H9 (cell line): Measurements from ENCODE around the gene UNC80. TPM values are rescaled to one million over a fixed set of nuclear protein-coding genes. Genes with fewer than 3 reads are reported as not detected.

Experiments
- DNase-seq: peaks from one replicate; pipeline ENCODE4 v3.0.0-alpha.2; 2017
- H2AFZ ChIP-seq: one replicate; pipeline ENCODE4 v1.6.1; 2013; ENCODE audit warnings: mild to moderate bottlenecking, low read length, control low read depth, moderate library complexity
- H2AK5ac ChIP-seq: 2 replicates; pipeline ENCODE4 v1.6.1; 2013; ENCODE audit warnings: low read length, control low read depth, mixed read lengths; ENCODE audit not compliant: insufficient read length
- H2BK120ac ChIP-seq: one replicate; pipeline ENCODE4 v1.6.1; 2013; ENCODE audit warnings: low read depth, mild to moderate bottlenecking, low read length, control low read depth, inconsistent platforms; ENCODE audit not compliant: poor library complexity, severe bottlenecking
- H2BK12ac ChIP-seq: 2 replicates; pipeline ENCODE4 v1.6.1; 2013; ENCODE audit warnings: low read length, control low read depth, mixed read lengths, low read depth; ENCODE audit not compliant: insufficient read length
- H2BK15ac ChIP-seq: 2 replicates; pipeline ENCODE4 v1.6.1; 2013; ENCODE audit warnings: low read depth, low read length, control low read depth
- H2BK20ac ChIP-seq: one replicate; pipeline ENCODE4 v1.6.1; 2013; ENCODE audit warnings: low read depth, mild to moderate bottlenecking, low read length, control low read depth, inconsistent platforms; ENCODE audit not compliant: poor library complexity, severe bottlenecking
- H2BK5ac ChIP-seq: 2 replicates; pipeline ENCODE4 v1.6.1; 2013; ENCODE audit warnings: low read length, control low read depth, mixed read lengths; ENCODE audit not compliant: insufficient read length
- H3K14ac ChIP-seq: 2 replicates; pipeline ENCODE4 v1.6.1; 2013; ENCODE audit warnings: low read length, control low read depth; ENCODE audit not compliant: insufficient read depth
- H3K18ac ChIP-seq: 2 replicates; pipeline ENCODE4 v1.6.1; 2013; ENCODE audit warnings: low read depth, mild to moderate bottlenecking, mixed read lengths, low read length, control low read depth; ENCODE audit not compliant: insufficient read length
- H3K23ac ChIP-seq: 2 replicates; pipeline ENCODE4 v1.6.1; 2013; ENCODE audit warnings: low read length, control low read depth, mixed read lengths, low read depth; ENCODE audit not compliant: insufficient read length
- H3K23me2 ChIP-seq: 2 replicates; pipeline ENCODE4 v1.6.1; 2013; ENCODE audit warnings: low read depth, mild to moderate bottlenecking, mixed read lengths, low read length, control low read depth; ENCODE audit not compliant: insufficient read length, poor library complexity, severe bottlenecking
- H3K27ac ChIP-seq: 2 replicates; pipeline ENCODE4 v1.5.1; 2013; ENCODE audit warnings: low read length, control low read depth, mixed read lengths, low read depth; ENCODE audit not compliant: insufficient read length
- H3K27me3 ChIP-seq: 2 replicates; pipeline ENCODE4 v1.6.1; 2013; ENCODE audit warnings: low read length, control low read depth, inconsistent platforms; ENCODE audit not compliant: insufficient read depth
- H3K4ac ChIP-seq: 2 replicates; pipeline ENCODE4 v1.6.1; 2013; ENCODE audit warnings: low read depth, mild to moderate bottlenecking, control low read depth, inconsistent platforms, low read length, moderate library complexity
- H3K4me1 ChIP-seq: 2 replicates; pipeline ENCODE4 v1.6.1; 2013; ENCODE audit warnings: low read length, control low read depth, inconsistent platforms; ENCODE audit not compliant: insufficient read depth
- H3K4me2 ChIP-seq: 2 replicates; pipeline ENCODE4 v1.6.1; 2013; ENCODE audit warnings: low read length, control low read depth, mixed read lengths; ENCODE audit not compliant: insufficient read length, insufficient read depth
- H3K56ac ChIP-seq: 2 replicates; pipeline ENCODE4 v1.6.1; 2013; ENCODE audit warnings: low read depth, mild to moderate bottlenecking, mixed read lengths, low read length, control low read depth; ENCODE audit not compliant: insufficient read length
- H3K79me1 ChIP-seq: 2 replicates; pipeline ENCODE4 v1.6.1; 2013; ENCODE audit warnings: low read depth, mild to moderate bottlenecking, moderate library complexity, low read length, control low read depth, inconsistent platforms; ENCODE audit not compliant: insufficient read depth, poor library complexity, severe bottlenecking
- H3K79me2 ChIP-seq: 2 replicates; pipeline ENCODE4 v1.6.1; 2013; ENCODE audit warnings: low read length, control low read depth, inconsistent platforms; ENCODE audit not compliant: insufficient read depth
- H3K9ac ChIP-seq: 2 replicates; pipeline ENCODE4 v1.6.1; 2013; ENCODE audit warnings: low read length, control low read depth, mixed read lengths; ENCODE audit not compliant: insufficient read length; ENCODE audit errors: extremely low read depth
- H3K9me3 ChIP-seq: one replicate; pipeline ENCODE4 v1.6.1; 2013; ENCODE audit warnings: low read depth, low read length, inconsistent platforms; ENCODE audit not compliant: control insufficient read depth
- H3T11ph ChIP-seq: one replicate; pipeline ENCODE4 v1.6.1; 2013; ENCODE audit warnings: mild to moderate bottlenecking, low read length, control low read depth, inconsistent platforms
- H4K20me1 ChIP-seq: one replicate; pipeline ENCODE4 v1.6.1; 2013; ENCODE audit not compliant: control insufficient read depth, insufficient read length, insufficient read depth
- H4K5ac ChIP-seq: 2 replicates; pipeline ENCODE4 v1.6.1; 2013; ENCODE audit warnings: low read depth, mild to moderate bottlenecking, mixed read lengths, low read length, control low read depth; ENCODE audit not compliant: insufficient read length
- H4K8ac ChIP-seq: replicated peaks from 2 replicates; pipeline ENCODE4 v1.6.1; 2013; ENCODE audit warnings: low read length, control low read depth, mixed read lengths, low read depth; ENCODE audit not compliant: insufficient read length
- H4K91ac ChIP-seq: 2 replicates; pipeline ENCODE4 v1.6.1; 2013; ENCODE audit warnings: low read depth, mild to moderate bottlenecking, moderate library complexity, mixed read lengths, low read length, control low read depth; ENCODE audit not compliant: insufficient read length
- H3K27ac Mint-ChIP-seq, 3 experiments: 2 replicates in 2 of 3; 3 replicates in 1 of 3; pipeline ENCODE4 v1.8.0; 2020 to 2021; ENCODE audit warnings: mixed read lengths in 3 of 3, mild to moderate bottlenecking in 1 of 3, moderate library complexity in 1 of 3
- H3K27me3 Mint-ChIP-seq: 2 replicates; pipeline ENCODE4 v1.8.0; 2021; ENCODE audit warnings: low read depth, mild to moderate bottlenecking, moderate library complexity, mixed read lengths
- H3K36me3 Mint-ChIP-seq, 3 experiments: 2 replicates in 2 of 3; 3 replicates in 1 of 3; pipeline ENCODE4 v1.8.0; 2020 to 2021; ENCODE audit warnings: low read depth in 3 of 3, mixed read lengths in 3 of 3; ENCODE audit not compliant: insufficient read depth in 1 of 3
- H3K4me1 Mint-ChIP-seq, 2 experiments: 2 replicates each; pipeline ENCODE4 v1.8.0; 2020; ENCODE audit warnings: mixed read lengths in 2 of 2
- H3K4me3 Mint-ChIP-seq, 2 experiments: 2 replicates in 1 of 2; 3 replicates in 1 of 2; pipeline ENCODE4 v1.8.0; 2020 to 2021; ENCODE audit warnings: mild to moderate bottlenecking in 2 of 2, mixed read lengths in 2 of 2, moderate library complexity in 1 of 2
- H3K9me3 Mint-ChIP-seq, 2 experiments: 2 replicates in 1 of 2; 3 replicates in 1 of 2; pipeline ENCODE4 v1.8.0; 2020; ENCODE audit warnings: mild to moderate bottlenecking in 2 of 2, mixed read lengths in 2 of 2, moderate library complexity in 1 of 2
- WGBS: extraction: QIAGEN DNeasy Blood & Tissue Kit; methylation state at CpG from one replicate; pipeline ENCODE4 v1.1.7; 2013; ENCODE audit warnings: missing lambda C conversion rate, low lambda C conversion rate, mixed read lengths; ENCODE audit not compliant: insufficient read length; ENCODE audit errors: extremely low coverage; 5-methylcytosine and 5-hydroxymethylcytosine counted together
- total RNA-seq: library from RNA; stranded (reverse); gene quantifications from 2 replicates; pipeline ENCODE4 v1.2.1, GENCODE V29; 2021
- TF ChIP-seq, protein P1 (sequence below): fragments of 200-600 bp; sonication (generic); conservative IDR thresholded peaks from 3 replicates; pipeline ENCODE4 v1.8.0; 2021; ENCODE audit warnings: antibody characterized with exemption, mild to moderate bottlenecking

UNC80 gene
- total RNA-seq, 1 experiment from 2014 or later: 0.52 TPM

DNA sequence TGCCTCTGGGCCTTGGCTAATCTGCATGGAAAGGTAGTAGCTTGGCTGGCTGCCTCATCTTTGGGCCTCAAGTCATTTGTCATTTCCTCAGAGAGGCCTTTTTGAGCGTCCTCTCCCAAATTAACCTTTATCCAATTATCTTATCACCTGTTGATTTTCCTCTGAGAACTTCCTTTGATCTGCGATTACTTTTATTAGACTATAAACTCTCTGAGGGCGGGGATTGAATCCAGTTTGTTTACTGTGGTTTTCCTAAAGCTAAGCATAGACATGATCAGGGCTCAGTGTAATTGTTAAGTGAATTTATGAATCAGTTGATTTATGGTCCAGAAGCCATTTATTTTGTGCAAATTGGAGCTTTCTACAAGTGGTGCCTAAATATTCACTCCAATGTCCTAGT, 238.3 kb downstream of the UNC80 start:
- peaks cover 28% of the 10 kb centered on the region; the same call in 1 of the 2 replicates for H3K79me2 ChIP-seq
- H3K23me2 ChIP-seq: no peaks in the 10 kb centered on the region
- H3K23ac ChIP-seq: no peak overlapping the region
- Mint-ChIP-seq H3K27ac (no peak overlapping the region), H3K36me3 (peaks cover 13 to 41% (median 39%) of the 10 kb centered on the region in 3 experiments; a peak in 6 of 7 replicates), H3K27me3 (no peaks in the 10 kb centered on the region), H3K4me1 (no peaks in the 10 kb centered on the region; a peak in 1 of 4 replicates), H3K9me3 (no peaks in the 10 kb centered on the region), H3K4me3 (no peak overlapping the region)
- H3K79me1 ChIP-seq: peaks cover 5% of the 10 kb centered on the region
- H4K91ac ChIP-seq: no peak overlapping the region
- no peak overlapping the region for H3K4me2 ChIP-seq
- H3T11ph ChIP-seq: no peak overlapping the region
- H2BK12ac ChIP-seq: no peak overlapping the region
- no peak overlapping the region for H3K56ac ChIP-seq
- no peak overlapping the region for H4K8ac ChIP-seq
- H2BK5ac ChIP-seq: no peak overlapping the region
- H3K14ac ChIP-seq: no peak overlapping the region
- no CpG with 5 or more reads among the region's 3 CpGs for WGBS
- no peak overlapping the region for H2BK120ac ChIP-seq
- no peak for DNase-seq
- no peak overlapping the region for H3K27ac ChIP-seq
- no peak overlapping the region for H2BK20ac ChIP-seq
- H4K20me1 ChIP-seq: no peaks in the 10 kb centered on the region
- H3K9me3 ChIP-seq: no peaks in the 10 kb centered on the region
- no peak overlapping the region for H3K9ac ChIP-seq
- no peaks in the 10 kb centered on the region for H3K4me1 ChIP-seq
- H3K18ac ChIP-seq: no peak overlapping the region
- H2BK15ac ChIP-seq: no peak overlapping the region
- H2AK5ac ChIP-seq: no peak overlapping the region
- no peaks in the 10 kb centered on the region for H3K27me3 ChIP-seq
- H3K4ac ChIP-seq: no peak overlapping the region
- no peak overlapping the region for H4K5ac ChIP-seq
- TF ChIP-seq, protein P1, sequence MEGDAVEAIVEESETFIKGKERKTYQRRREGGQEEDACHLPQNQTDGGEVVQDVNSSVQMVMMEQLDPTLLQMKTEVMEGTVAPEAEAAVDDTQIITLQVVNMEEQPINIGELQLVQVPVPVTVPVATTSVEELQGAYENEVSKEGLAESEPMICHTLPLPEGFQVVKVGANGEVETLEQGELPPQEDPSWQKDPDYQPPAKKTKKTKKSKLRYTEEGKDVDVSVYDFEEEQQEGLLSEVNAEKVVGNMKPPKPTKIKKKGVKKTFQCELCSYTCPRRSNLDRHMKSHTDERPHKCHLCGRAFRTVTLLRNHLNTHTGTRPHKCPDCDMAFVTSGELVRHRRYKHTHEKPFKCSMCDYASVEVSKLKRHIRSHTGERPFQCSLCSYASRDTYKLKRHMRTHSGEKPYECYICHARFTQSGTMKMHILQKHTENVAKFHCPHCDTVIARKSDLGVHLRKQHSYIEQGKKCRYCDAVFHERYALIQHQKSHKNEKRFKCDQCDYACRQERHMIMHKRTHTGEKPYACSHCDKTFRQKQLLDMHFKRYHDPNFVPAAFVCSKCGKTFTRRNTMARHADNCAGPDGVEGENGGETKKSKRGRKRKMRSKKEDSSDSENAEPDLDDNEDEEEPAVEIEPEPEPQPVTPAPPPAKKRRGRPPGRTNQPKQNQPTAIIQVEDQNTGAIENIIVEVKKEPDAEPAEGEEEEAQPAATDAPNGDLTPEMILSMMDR: no peak
- no peak overlapping the region for H2AFZ ChIP-seq
